DMS79 (cell line): Measurements from ENCODE around the gene SLIT3.

Experiments used
- DNase-seq: peaks from one replicate; lab custom pipeline; 2025; lab: John Stamatoyannopoulos, UW

Gene SLIT3

DNA sequence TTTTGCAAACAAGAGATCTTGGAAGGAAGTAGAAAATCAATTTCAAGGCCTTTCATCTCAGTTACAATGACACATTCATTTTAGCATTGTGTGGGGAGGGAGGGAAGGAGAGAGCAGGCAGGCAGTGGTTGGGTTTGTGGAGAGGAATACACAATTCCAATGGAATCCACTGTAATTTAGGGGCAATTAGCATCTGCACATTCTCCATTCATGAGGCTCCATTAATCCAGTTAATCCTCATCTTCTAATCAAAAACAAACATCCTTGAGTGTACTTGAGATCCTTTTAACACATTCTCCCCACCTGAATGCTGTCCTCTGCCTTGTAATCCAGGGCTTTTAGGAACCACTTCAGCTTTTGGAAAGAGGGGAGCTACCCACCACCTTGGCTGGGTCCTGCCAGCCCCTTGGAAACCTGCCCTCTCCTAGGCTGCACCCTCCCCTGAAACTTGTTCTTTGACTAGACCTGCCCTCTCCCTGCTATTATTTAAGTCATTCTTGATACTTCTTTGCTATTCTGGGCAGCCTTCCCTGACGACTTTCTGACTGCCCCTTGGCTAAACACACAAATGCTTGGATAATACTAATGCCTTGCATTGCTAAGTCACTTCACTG lies 271.2 kb downstream of the SLIT3 start:
- DNase-seq: peak; percentile 93

DNA sequence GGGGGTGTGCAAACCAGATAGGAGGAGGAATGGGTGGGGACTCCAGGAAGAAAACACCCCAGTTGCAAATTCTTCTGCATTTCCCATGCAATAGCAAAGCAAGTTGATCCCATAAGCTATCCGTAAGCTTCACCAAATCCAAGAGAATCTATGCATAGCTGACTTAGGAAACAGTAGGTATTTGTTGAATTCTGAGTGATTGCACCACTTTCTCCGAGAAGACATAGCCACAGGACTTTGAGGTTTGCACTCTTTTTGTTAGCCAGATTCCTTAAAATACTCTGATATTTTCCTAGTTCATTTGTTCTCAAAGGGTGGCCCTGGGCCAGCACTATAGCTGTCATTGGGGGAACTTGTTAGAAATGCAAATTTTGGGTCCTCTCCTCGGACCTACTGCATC lies 271.9 kb downstream of the SLIT3 start:
- no peak for DNase-seq

DNA sequence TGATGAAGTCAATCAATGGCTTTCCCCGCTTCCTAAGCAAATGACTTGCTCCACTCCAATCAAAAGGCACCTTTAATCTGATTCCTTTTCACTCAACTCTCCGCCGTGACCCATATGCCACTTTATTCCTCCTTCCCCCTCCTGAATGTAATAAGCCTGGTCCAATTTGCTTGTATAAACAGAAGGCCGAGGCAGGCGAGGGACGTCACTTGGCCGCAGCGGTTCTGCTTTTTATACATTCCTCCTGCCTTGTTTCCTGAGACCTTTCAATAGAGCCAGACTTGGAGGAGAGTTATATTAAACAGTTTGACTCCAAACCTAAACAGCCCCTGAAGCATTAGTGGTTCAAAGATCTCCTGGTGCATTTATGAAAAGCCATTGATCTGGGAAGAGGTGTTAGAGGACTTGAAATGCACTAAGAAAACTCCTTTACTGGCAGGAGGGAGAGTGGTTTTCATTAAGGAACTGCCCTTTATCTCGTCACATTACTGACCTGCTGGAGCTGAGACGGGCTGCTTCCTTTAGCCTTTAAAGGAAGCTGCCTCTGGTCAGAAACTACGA lies 273.4 kb downstream of the SLIT3 start:
- DNase-seq: no peak

DNA sequence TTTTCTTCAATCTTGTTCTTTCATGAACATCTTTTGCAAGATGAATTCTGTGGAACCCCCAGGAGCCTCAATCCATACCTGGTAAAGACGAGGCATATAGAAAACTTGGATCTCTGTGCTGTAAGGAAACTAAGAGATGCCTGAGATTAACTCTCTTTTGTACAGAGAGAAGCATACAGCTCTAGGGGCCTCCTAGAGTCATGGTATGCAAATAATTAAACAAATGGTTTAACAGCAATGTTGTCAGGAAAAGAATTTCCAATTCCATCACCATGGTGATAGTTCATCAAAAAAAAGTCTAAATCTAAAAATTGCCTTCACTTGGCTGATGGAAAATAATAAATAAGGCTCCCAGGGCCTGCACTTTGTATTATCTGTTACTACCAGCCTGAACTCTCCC lies 275.4 kb downstream of the SLIT3 start:
- no peak for DNase-seq

DNA sequence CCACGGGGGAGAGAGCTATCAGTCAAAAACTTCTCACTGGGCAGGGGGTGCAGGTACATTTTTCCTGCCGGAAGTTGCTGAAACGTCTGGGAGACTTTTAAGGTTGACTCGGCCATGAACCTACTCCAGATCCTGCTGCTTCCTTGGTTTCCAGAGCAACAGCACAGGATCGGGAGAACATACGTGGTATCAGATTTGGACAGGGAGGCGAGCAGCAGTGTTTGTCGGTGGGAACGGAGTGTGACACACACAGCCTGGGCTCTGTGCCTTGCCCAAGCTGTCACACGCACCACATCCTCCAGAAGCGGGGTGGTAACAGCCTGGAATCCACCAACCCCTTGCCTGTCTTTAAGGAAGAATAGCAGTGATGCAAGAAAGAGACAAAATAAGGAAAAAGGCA lies 276.5 kb downstream of the SLIT3 start:
- no peak for DNase-seq

DNA sequence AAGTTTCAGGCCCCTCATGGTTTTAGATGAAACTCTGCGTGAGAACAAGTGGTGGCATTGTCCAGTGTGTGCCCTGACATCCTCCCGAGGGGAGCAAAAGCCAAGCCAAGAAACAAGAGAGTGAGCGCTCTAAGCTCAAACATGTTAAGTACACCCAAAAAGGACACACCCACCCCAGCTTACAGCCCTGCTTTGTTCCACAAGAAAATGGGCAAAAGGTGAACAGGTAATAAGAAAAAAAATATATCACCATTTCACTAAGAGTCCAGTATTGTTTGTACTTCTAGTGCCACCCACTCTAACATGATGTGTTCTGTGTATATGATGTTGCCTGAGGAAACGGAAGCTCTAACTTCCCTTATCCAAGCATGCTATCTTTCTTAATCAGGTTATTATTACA lies 278.2 kb downstream of the SLIT3 start:
- DNase-seq: no peak

DNA sequence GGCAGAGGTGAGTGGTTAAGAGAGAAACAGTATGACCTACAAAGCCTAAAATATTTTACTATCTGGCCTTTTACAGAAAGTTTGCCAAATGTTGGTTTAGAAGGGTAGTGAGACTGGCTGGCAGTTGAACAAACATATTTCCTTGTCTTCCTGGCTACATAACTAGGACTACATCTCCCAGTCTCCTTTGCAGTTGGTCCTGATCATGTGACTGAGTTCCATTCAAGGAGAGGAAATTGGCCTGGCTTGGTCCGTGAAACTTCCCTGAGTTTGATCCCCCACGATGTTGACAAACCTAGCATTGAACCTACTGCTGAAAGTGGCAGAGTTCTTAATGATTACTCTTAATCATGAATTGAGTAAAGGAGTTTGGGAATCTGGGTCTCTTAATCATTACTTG lies 280.8 kb downstream of the SLIT3 start:
- DNase-seq: no peak

DNA sequence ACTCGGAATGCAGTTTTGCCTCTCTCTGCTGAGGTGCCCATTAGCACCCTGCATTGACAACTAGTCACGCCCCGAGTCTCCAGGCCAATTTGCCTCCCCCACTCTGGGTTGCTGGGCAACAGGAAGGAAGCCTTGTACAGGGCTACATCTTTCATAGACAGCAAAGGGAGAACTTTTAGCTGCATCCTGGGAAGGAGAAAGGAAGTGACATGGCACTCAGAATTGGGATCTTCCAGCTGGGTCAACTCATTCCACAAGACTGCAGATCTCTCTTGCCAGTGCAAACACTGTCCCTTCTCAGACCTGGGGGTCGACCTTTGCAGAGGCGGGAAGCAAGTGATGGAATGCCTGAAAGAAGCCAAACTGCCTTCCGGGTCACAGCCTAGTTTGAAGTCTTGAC lies 282.0 kb downstream of the SLIT3 start:
- no peak for DNase-seq

DNA sequence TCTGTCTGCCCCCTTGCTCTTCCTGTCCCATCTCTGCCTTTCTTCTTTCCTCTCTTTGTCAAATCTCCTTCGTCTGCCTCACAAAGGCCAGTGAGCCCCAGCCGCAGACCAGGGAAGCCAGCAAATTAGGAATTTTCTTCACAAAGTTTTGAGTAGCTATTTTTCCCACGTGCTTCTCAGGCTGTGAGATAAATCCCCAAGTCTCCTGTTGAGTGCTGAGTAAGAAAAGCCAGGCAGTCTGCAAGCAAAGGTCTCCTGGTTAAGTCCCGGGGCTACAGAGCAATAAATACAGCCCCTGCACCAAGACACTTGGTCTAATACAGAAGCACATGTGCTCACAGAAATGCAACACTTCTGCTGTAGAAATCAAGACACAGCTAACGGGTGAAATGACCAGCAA lies 284.9 kb downstream of the SLIT3 start:
- no peak for DNase-seq

DNA sequence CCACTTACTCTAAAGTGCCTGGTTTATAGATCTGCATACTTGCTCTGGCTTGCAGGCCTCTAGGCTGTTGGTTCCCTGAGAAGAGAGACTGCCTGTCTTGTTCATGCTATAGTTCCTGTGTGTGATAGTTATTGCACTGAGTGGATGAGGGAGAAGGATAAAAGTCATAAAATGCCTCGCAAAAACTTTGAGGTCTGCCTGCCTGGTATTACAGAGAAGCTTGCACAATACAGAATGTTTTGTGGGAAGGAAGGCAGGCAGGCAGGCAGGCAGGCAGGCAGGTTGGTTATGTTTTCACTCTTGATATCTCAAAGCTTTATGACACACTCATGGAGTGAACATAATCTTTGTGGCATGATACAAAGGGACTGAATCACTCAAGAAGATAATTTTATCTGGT lies 287.1 kb downstream of the SLIT3 start:
- peak; percentile 52 for DNase-seq

DNA sequence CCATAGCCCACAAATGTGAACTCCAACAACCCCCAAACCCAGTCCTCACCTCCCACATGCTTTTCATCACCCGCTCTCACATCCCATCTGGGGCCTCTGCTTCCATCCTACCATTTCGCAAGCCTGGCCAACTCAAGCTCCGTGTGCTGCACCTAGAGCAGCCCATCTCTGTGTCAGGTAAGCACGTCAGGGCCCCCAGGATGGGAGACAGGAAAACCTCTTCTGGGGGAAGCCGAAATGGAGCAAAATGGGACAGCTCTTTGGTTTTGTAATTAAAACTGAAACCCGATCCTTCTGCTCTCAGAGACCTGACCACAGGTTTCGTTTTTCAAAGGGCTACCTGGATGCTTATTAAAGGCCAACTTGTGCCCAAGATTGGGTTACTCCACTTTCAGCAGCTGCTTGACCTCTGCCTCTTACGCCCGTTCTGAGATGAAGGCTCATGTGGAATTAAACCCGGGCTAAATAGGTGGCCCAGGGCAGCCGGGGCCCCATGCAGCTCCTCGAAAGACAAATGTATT lies 287.7 kb downstream of the SLIT3 start:
- DNase-seq: no peak

DNA sequence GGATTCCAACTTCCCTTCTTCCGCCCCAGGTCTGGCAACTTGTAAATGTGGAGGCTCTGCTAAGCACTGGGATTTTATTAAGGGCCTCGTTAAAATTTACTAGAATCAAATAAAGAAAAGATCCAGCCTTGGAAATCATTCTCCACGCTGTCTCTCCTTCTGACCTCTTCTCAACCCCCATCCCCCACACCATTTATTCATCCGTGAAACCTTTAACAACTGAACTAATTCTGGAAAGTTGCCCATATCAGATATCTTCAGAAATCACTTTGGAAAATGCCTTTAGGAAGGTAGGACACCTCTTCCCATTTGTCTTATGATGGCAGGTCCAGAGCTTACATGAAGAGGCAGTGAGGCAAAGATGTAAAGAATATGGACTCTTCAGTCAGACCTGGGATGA lies 288.5 kb downstream of the SLIT3 start:
- DNase-seq: peak; percentile 14

DNA sequence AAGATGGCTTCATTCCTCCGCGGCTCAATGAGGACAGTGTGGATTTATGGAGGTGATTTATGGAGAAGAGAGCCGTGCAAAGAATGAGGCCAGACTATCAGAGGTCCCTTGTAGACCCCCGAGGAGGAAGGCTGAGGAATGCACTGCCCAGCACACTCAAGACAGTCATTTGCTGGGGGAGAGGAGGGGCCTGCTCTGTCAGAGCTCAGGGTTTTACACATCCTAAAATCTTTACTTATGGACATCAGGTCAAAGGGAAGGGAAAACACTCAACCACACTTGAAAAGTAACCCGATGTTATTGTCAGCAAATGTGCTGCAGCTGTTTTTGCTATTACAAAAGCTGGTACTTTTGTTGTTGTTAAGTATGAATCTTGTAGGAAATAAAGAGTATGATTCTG lies 289.5 kb downstream of the SLIT3 start:
- DNase-seq: no peak

DNA sequence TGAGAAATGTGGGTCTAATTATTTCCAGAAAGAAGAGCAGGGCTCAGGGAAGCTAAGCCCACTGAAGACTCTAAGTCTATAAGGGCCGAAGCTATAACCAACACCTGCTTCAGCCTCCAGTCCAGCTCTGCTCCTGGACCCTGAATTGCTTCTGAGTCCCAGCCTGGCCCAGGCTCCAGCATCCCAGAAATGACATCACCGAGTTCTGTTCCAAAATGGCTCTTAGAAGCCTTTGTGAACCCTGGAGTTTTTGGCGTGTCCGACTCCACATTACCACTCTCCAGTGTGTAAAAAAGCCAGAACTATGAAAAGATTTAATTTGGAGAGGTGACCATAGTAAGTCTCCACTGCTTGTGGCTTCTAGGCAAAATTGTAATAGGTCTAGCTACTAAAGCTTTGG lies 289.9 kb downstream of the SLIT3 start:
- DNase-seq: no peak

DNA sequence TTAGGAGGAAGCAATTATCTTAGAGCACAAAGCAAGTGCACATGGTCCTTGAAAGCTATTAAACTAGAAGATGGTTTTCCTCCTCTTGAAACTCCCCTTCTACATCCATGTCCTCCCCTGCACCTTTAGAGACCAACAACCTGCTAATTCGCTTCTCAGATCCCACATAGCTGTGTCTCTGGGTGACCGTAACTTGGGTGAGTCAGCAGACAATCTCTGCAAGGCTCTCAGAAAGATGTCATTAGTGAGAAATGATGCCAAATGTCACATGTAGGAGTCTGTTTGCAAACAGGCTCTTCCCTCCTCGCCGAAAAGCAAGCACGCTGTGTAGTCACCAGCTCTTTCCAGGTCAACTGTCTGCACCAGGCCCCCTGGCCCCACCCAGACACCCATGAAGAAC lies 291.8 kb downstream of the SLIT3 start:
- DNase-seq: no peak

DNA sequence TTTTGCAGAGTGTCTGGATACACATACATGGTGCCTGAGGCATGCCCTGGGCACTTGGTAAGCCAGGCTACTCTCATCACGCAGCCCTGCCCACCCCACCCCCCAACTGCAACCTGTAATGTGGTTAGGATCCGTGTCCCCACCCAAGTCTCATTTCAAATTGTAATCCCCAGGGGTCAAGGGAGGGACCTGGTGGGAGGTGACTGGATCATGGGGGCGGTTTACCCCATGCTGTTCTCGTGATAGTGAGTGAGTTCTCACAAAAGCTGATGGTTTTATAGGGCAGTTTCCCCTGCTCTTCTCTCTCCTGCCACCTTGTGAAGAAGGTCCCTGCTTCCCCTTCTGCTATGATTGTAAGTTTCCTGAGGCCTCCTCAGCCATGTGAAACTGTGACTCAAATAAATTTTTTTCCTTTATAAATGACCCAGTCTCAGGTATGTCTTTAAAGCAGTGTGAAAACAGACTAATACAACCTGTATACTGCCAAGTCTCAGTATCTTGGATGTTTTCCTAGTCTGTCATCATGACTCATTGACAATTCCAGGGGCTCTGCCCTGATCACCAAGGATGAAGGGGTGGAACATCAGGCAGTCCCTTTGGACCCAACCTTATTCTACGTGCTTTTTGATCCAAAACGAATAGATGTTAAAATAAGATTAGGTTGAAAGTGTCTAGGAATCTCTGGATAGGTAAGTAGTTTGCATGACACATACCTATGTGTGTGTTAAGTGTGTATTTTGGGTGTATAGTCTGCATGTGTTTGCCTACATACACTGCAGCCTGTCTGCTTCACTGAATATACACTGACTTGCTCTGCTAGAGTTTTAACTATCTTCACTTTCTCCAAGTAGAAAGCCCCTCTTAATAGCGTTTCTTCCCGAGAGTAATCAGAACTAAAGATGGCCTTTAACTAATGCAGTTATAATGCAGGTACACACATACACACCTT lies 293.8 kb downstream of the SLIT3 start:
- no peak for DNase-seq

DNA sequence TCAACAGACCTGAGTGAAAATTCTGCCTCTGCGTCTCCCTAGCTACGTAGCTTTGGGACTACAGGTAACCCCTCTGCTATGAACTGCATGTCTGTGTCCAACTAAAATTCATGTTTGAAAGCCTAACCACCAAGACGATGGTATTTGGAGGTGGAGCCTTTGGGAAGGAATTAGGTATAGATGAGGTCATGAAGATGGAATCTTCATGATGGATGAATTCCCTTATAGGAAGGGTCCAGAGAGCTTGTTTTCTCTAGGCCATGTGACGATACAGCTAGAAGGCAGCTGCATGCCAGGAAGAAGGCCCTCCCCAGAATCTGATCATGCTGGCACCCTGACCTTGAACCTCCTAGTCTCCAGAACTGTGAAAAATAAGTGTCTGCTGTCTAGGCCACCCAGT lies 296.4 kb downstream of the SLIT3 start:
- DNase-seq: no peak

DNA sequence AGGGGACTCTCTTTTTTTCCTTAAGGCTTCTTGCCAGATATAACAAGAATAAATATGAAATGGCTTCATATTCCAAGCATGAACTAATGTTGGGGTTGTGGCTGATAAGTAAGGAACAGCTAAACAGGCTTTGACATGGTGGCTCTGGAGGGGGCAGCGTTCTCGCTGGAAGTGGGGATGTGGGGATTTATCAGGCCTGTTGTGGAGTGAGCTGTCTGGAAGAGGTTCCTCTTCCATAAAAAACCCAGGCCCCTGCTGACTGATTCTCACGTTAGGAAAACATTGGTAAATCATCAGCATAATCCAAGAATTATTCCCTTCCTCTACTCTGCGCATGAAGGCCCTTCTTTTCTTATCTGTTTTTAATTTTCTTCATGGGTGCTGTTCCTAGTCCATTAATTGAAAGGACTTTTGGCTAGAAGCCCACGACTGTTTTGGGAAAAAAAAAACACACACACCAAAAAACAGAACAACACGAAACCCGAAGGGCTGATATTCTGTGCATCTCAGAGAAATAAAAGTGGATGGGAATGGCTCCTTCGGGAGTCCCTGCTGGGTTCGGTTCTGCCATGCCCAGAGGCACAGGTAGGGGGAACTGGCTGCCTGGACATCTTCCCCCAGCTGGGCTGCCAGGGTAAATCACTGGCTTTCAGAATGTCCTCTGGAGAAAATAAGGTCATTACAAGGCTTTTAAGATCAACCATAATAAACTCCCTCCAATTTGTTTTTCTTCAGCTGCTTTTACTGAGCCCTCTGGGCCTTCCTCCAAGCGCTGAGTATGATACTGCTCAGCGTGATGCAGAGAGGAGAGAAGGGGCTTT lies 297.0 kb downstream of the SLIT3 start:
- DNase-seq: no peak

DNA sequence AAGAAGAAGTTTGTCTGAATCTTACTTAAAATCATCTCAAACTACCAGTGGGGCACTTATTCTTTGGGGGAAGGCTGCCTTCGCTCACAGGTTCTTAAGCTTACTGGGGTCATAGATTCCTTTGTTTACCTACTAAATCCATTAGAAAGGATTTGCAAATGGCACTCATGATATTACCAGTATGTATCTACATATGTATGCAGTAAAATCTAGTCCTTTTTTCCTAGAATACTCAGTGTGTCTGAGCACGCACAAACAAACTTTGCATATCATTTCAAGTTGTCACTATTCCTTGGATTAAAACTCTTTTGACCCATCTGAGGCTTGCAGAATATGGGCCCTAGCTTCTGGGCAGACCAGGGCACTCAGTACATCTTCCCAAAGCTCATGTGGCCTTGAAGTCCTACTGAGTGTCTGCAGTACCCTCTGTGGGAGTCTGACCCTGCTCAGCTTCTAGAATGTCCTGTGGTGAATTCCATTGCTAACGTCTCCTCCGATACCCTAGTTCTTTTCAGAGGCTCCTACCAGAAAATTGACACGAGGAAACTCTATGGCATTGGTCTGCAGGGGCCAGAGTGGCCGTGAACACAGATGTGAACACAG lies 297.9 kb downstream of the SLIT3 start:
- no peak for DNase-seq

DNA sequence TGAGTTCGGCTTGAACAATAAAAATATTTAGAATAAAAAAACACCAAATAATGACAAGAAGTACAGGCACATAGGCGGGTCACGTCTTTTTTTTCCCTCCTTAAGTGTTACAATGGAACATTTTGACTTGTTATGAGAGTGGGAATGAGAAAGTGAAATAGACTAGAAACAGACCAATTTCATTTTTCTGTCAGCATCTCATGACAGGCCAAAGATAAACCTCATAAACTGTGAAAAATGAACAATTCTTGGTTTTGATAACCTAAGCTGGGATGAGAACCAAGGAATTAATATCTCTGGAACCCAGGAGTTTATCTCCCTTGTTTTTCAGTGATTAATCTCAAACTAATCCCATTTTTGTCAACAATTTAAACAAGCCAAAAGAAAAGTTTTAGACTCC lies 299.5 kb downstream of the SLIT3 start:
- DNase-seq: no peak

DNA sequence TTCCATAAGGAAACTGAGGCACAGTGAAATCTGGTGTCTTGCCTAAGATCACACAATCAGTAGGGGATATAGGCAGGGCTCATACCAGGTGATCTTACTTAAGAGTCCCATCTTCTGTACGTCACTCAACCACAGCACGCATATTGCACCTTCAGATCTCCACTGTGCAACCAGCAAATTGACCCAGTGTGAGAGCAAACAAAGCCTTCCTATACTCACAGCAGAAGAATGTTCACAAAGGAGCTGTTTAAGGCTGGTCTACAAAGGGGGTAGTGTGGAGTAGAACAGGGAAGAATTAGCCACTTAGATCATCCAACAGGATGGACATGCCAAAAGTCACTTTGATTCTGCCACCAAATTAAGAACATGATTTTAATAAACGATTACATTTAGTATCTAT lies 305.9 kb downstream of the SLIT3 start:
- DNase-seq: no peak

DNA sequence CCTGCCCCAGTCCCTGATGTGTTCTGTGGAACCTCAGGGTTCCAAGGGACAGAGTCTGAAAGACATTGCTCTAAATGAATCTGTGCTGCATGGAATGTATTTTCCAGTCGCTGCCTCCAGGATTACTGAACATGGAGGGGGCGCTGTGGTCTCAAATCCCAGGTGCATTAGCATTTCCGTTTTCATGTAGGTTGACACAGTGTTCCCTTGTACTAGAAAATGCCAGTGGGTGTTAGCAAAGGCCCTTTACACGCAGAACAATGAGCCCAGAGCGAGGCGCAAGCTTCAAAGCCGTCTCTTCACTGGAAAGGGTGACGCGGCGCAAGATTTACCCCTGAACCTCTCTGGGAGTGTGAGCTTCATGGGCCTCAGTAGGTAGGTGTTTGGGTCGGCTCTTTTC lies 308.3 kb downstream of the SLIT3 start:
- DNase-seq: no peak
